MM.1S (cell line): ENCODE data around the gene EFNA5.

Source experiments
- EZH2 ChIP-seq: fragments of 300-600 bp; sonication (generic); optimal IDR thresholded peaks from 2 replicates; pipeline ENCODE3; 2017; ENCODE audit warnings: low read depth, mild to moderate bottlenecking, antibody characterized with exemption, low read length, mixed read lengths
- EZH2phosphoT487 ChIP-seq: fragments of 300-600 bp; sonication (generic); IDR thresholded peaks from 2 replicates; pipeline ENCODE4 v1.6.1; 2018; ENCODE audit warnings: antibody characterized with exemption, low read length
- TF ChIP-seq, protein P1 (sequence below): fragments of 300-600 bp; sonication (generic); IDR thresholded peaks from 2 replicates; pipeline ENCODE4 v1.5.1; 2016; ENCODE audit warnings: antibody characterized with exemption, low read length, mixed read lengths

DNA sequence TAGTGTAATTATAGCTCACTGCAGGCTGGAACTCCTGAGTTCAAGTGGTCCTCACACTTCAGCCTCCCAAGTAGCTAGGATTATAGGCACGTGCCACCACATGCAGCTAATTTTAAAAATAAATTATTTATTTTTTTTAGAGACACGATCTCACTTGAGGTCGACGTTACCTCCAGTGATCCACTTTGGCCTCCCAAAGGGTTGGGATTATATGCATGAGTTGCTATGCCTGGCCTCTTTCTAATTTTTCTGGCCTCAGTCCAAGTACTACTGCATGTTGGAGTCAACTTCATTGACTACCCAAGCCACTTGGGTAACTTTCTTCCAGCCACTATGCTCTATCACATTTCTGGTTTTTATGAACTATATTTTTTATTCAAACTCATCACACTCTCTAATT, 148.3 kb downstream of the EFNA5 start:
- TF ChIP-seq, protein P1, sequence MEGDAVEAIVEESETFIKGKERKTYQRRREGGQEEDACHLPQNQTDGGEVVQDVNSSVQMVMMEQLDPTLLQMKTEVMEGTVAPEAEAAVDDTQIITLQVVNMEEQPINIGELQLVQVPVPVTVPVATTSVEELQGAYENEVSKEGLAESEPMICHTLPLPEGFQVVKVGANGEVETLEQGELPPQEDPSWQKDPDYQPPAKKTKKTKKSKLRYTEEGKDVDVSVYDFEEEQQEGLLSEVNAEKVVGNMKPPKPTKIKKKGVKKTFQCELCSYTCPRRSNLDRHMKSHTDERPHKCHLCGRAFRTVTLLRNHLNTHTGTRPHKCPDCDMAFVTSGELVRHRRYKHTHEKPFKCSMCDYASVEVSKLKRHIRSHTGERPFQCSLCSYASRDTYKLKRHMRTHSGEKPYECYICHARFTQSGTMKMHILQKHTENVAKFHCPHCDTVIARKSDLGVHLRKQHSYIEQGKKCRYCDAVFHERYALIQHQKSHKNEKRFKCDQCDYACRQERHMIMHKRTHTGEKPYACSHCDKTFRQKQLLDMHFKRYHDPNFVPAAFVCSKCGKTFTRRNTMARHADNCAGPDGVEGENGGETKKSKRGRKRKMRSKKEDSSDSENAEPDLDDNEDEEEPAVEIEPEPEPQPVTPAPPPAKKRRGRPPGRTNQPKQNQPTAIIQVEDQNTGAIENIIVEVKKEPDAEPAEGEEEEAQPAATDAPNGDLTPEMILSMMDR, result no peak
- TF ChIP-seq EZH2 (no peak), EZH2phosphoT487 (no peak)
